Activated T-cell treated with anti-CD3 and anti-CD28 coated beads, Interleukin-2, amount 50 U/mL, for 4 hours (primary cell): Measurements from ENCODE around the gene XXYLT1. TPM values are rescaled to one million over a fixed set of nuclear protein-coding genes. Genes with fewer than 3 reads are reported as not detected.

ENCODE experiments used
- ATAC-seq, 2 donors: fragments of 200-7000 bp; cut with Tn5 transposase; one replicate each; pipeline ENCODE4 v1.10.0; 2021
- DNase-seq: peaks from one replicate; pipeline ENCODE4 v3.0.0-alpha.2; 2020
- H3K27me3 Mint-ChIP-seq: one replicate; pipeline ENCODE4 v1.8.0; 2021; ENCODE audit warnings: low read depth, mixed read lengths
- H3K36me3 Mint-ChIP-seq: one replicate; pipeline ENCODE4 v1.8.0; 2022; ENCODE audit warnings: mixed read lengths; ENCODE audit not compliant: insufficient read depth
- H3K4me1 Mint-ChIP-seq: one replicate; pipeline ENCODE4 v1.8.0; 2021; ENCODE audit warnings: low read depth, mixed read lengths
- H3K4me3 Mint-ChIP-seq: one replicate; pipeline ENCODE4 v1.8.0; 2021; ENCODE audit warnings: mild to moderate bottlenecking, moderate library complexity, mixed read lengths
- H3K9me3 Mint-ChIP-seq: one replicate; pipeline ENCODE4 v1.8.0; 2021; ENCODE audit warnings: mixed read lengths
- total RNA-seq, 3 donors: library from RNA; stranded (reverse); gene quantifications; one replicate each; pipeline ENCODE4 v1.2.1, GENCODE V29; 2021

The XXYLT1 gene
- total RNA-seq, 3 donors from 2014 or later: 8.6 to 10.6 (median 8.8) TPM

DNA sequence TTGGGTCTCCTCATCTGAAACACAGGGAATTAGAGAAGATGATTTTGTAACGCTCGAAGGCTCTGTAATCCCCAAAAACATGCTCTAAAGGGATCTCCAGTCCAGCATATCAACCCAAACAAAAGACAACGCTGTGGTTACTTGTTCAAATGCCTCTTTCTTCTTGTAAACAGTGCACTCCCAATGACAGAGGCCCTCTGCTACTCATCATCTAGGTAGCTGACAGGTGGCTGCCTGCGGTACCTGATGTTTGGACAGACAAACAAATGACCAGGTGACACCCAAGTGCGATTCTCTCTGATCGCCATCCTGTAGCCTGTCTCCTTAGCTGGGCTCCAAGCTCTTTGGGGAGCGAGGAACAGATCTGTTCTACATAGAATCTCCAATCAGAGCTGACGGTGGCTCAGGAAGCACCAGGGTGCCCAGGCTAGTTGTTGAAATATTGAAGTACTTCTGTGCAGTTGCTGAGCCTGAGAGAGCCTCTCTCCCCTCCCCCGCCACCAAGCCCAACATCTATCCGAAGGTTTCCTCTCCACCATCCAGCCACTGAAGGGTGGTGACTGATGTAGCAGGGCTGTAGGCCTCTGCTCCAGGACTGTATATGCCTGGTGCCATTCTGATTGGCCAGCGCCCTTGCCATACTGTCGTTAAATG lies 238.7 kb downstream of the XXYLT1 start:
- no peak for ATAC-seq
- Mint-ChIP-seq H3K9me3 (no peaks in the 10 kb centered on the region), H3K27me3 (peaks cover 3% of the 10 kb centered on the region), H3K4me1 (no peaks in the 10 kb centered on the region), H3K4me3 (no peak overlapping the region), H3K36me3 (no peaks in the 10 kb centered on the region)
- no peak for DNase-seq

DNA sequence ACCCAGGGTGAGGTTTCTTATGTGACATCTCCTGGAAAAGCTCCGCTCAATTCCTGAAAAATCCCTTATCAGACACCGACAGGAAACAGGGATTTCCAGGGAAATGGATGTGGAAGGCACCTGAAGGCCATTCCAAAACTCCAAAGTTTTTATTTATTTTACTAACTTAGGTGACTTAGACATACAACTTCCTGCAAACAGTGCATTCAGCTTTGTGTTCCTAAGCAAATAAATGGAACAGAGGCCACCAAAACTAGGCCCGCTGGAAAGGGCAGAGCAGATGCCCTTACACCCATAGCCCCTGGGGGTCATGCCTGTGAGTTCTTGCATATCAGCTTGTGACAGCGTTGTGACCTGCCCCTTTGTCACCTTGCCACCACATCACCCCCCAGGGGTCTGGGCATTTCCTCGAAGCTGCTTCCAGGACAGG lies 239.4 kb downstream of the XXYLT1 start:
- H3K27me3 Mint-ChIP-seq: peaks cover 3% of the 10 kb centered on the region
- no peak overlapping the region for H3K4me3 Mint-ChIP-seq
- no peaks in the 10 kb centered on the region for H3K36me3 Mint-ChIP-seq
- DNase-seq (no peak), ATAC-seq (no peak)
- no peaks in the 10 kb centered on the region for H3K4me1 Mint-ChIP-seq
- H3K9me3 Mint-ChIP-seq: no peaks in the 10 kb centered on the region

GRCh38 chr3:195030791-195031321 lies 240.1 kb downstream of the XXYLT1 start:
- Mint-ChIP-seq H3K4me1 (no peaks in the 10 kb centered on the region), H3K9me3 (no peaks in the 10 kb centered on the region), H3K4me3 (no peak overlapping the region), H3K36me3 (no peaks in the 10 kb centered on the region), H3K27me3 (peaks cover 3% of the 10 kb centered on the region)
- no peak for ATAC-seq
- no peak for DNase-seq

DNA sequence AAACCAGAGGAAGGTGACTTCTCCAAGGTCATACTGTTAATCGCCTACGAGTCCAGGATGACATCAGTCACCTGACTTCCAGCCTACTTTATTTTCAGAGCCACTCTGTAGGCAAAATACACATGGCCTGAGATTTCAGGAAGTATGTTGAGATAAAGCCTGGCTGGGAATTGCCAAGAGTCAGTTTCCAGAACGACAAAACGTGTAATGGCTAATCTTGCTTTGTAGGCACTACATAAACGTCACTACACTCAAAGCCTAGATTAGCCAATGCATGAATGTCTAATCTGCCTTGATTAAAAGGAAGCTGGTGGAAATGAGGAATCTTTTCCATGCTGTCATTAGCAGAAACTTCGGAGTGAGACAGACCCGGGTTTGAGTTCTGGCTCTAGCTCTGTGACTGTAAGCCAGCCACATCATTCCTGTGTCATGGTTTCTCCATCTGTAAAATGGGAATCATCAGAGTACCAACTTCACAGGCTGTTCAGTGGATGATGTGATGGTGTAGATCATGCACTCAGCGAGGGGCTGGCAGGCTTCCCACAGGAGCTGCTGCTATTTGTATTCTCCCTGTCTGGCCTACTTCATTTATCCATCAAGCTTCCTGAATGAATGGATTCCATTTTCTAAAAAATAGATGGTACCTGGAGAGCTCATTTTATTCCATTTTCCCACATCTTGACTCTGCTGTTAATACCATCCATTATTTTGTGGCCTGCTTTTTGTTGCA lies 241.9 kb downstream of the XXYLT1 start:
- ATAC-seq (no peak), DNase-seq (no peak)
- Mint-ChIP-seq H3K4me1 (no peaks in the 10 kb centered on the region), H3K36me3 (no peaks in the 10 kb centered on the region), H3K27me3 (peaks cover 3% of the 10 kb centered on the region), H3K4me3 (no peak overlapping the region), H3K9me3 (no peaks in the 10 kb centered on the region)

DNA sequence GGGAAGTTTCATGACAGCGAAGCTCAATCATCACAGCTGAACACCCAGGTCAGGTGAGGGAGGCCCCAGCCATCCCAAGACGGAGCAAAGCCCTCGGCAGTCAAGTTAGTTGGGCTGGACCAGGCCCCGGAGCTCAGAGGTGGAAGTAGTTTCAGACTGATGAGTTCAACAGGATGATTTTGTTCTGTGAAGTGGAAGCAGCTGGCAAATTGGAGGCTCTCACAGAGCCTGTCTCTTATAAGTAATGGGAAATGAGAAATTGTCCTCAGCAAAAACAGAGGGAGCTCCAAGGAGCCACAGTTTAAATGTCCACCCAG lies 245.1 kb downstream of the XXYLT1 start:
- no peaks in the 10 kb centered on the region for H3K4me1 Mint-ChIP-seq
- no peak for ATAC-seq
- H3K27me3 Mint-ChIP-seq: peaks cover 10% of the 10 kb centered on the region
- H3K36me3 Mint-ChIP-seq: no peaks in the 10 kb centered on the region
- no peaks in the 10 kb centered on the region for H3K9me3 Mint-ChIP-seq
- DNase-seq: no peak
- no peak overlapping the region for H3K4me3 Mint-ChIP-seq

GRCh38 chr3:195025056-195025883 lies 245.7 kb downstream of the XXYLT1 start:
- Mint-ChIP-seq H3K27me3 (peaks cover 10% of the 10 kb centered on the region), H3K4me3 (no peak overlapping the region), H3K36me3 (no peaks in the 10 kb centered on the region), H3K4me1 (no peaks in the 10 kb centered on the region), H3K9me3 (no peaks in the 10 kb centered on the region)
- DNase-seq: no peak
- ATAC-seq: no peak

GRCh38 chr3:195023989-195024388 lies 247.0 kb downstream of the XXYLT1 start:
- DNase-seq: no peak
- Mint-ChIP-seq H3K4me1 (no peaks in the 10 kb centered on the region), H3K27me3 (peaks cover 14% of the 10 kb centered on the region), H3K9me3 (no peaks in the 10 kb centered on the region), H3K36me3 (no peaks in the 10 kb centered on the region), H3K4me3 (no peak overlapping the region)
- ATAC-seq: no peak

DNA sequence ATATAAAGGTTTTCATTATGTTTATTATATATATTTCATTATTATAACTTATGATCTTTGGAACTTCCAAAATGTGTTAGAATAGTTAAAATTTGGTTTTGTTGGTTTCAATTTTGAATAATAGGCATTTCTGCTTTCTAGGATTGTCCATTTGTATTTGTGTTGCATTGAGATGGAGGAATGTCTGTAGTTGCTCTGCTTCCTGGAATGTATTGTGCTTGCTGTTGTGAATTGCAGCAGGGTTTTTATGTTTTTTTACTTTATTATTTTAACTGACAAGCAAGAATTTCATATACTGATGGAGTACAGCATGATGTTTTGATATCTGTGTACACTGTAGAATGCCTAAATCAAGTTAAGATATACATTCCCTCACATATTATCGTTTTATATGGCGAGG lies 247.4 kb downstream of the XXYLT1 start:
- Mint-ChIP-seq H3K27me3 (peaks cover 14% of the 10 kb centered on the region), H3K4me3 (no peak overlapping the region), H3K4me1 (no peaks in the 10 kb centered on the region), H3K36me3 (no peaks in the 10 kb centered on the region), H3K9me3 (no peaks in the 10 kb centered on the region)
- DNase-seq (no peak), ATAC-seq (no peak)

- Mint-ChIP-seq H3K36me3 (no peaks in the 10 kb centered on the region), H3K9me3 (no peaks in the 10 kb centered on the region), H3K27me3 (peaks cover 14% of the 10 kb centered on the region), H3K4me3 (no peak overlapping the region), H3K4me1 (no peaks in the 10 kb centered on the region)
- DNase-seq: no peak
- no peak for ATAC-seq
These were observed 249.3 kb downstream of the XXYLT1 start for GRCh38 chr3:195021692-195022091.

- Mint-ChIP-seq H3K9me3 (no peaks in the 10 kb centered on the region), H3K4me3 (no peak overlapping the region), H3K36me3 (no peaks in the 10 kb centered on the region), H3K4me1 (no peaks in the 10 kb centered on the region), H3K27me3 (peaks cover 14% of the 10 kb centered on the region)
- DNase-seq (no peak), ATAC-seq (no peak)
These were observed 250.0 kb downstream of the XXYLT1 start for GRCh38 chr3:195020921-195021320.

DNA sequence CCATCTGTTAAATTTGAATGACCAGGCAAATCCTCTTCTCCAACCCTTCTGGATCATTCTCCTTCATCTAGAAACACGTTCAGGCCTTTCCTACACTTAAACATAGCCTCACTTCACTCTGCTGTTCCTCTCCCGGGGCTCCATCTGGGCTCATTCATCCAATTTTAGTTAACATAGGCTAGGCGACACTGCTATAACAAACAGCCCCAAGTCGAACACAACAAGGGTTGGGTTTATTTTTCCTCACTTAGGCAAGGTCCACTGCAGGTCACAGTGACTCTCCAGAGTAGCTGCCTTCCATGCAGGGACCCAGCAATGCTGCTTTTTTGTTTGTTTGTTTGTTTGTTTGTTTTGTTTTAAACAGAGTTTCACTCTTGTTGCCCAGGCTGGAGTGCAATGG lies 250.8 kb downstream of the XXYLT1 start:
- ATAC-seq: no peak
- DNase-seq: no peak
- H3K27me3 Mint-ChIP-seq: peaks cover 14% of the 10 kb centered on the region
- no peaks in the 10 kb centered on the region for H3K4me1 Mint-ChIP-seq
- H3K4me3 Mint-ChIP-seq: no peak overlapping the region
- no peaks in the 10 kb centered on the region for H3K36me3 Mint-ChIP-seq
- no peaks in the 10 kb centered on the region for H3K9me3 Mint-ChIP-seq

DNA sequence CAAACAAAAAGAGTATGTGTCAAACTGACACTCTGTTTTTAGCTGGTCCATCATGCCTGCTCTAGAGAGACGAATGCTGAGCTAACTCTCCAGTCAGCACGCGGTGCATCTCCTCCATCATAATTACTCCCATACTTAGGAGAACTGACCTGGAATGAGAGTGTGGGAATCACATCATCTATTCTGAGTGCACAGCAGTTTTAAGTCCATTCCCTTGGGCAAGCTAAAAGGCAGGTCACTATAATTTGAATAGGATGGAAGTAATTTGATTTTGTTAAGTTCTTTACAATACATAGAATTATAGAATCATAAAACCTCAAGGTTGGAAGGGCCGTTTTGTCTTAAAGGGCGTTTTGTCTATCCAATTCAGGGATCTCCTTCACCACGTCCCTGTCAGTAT lies 251.6 kb downstream of the XXYLT1 start:
- H3K4me3 Mint-ChIP-seq: no peak overlapping the region
- DNase-seq: no peak
- no peaks in the 10 kb centered on the region for H3K9me3 Mint-ChIP-seq
- peaks cover 14% of the 10 kb centered on the region for H3K27me3 Mint-ChIP-seq
- no peak for ATAC-seq
- no peaks in the 10 kb centered on the region for H3K36me3 Mint-ChIP-seq
- peaks cover 5% of the 10 kb centered on the region for H3K4me1 Mint-ChIP-seq
